Measurements from ENCODE around the gene CCDC85C. TPM values are rescaled to one million over a fixed set of nuclear protein-coding genes. Genes with fewer than 3 reads are reported as not detected.

The CCDC85C gene
- total RNA-seq, 5 donors from 2014 or later (not counting 1 experiment from before 2014, with no cell fraction given) = 6.6 to 12.0 (median 9.1) TPM

DNA sequence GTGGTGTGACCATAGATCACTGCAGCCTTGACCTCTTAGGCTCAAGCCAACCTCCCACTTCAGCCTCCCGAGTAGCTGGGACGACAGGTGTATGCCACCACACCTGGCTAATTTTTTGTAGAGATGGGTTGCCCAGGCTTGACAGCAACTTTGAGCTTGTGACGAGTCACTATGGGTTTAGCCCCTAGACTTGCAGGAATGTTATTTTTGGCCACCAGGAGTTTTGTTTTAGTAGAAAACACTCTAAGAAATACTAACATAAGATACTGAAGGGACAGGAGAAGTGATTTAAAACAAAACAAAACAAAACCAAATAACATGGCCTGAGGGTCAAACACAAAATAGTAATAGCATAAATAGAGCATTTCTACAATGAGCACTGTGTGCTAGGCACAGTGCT is 149.8 kb downstream of the CCDC85C start:
- H3K4me1 ChIP-seq (ENCODE audit: control insufficient read depth in 1 of 2, extremely low read depth in 1 of 2, insufficient read depth in 2 of 2, low read length in 2 of 2) = no peaks in the 10 kb centered on the region
- no peak overlapping the region for H3K4me3 ChIP-seq (ENCODE audit: control insufficient read depth in 1 of 2, extremely low read depth in 1 of 2, low read length in 1 of 2)
- Mint-ChIP-seq H3K9me3 (no peaks in the 10 kb centered on the region), H3K27ac (no peak overlapping the region), H3K4me1 (peaks cover 0 to 6% (median 5%) of the 10 kb centered on the region in 3 donors), H3K36me3 (peaks cover 55% of the 10 kb centered on the region), H3K27me3 (no peaks in the 10 kb centered on the region), H3K4me3 (no peak overlapping the region)
- no peaks in the 10 kb centered on the region for H3K27me3 ChIP-seq (replicated peaks in 1 of 2; ENCODE audit: control insufficient read depth in 2 of 2, extremely low read depth in 1 of 2, insufficient read depth in 2 of 2, low read length in 1 of 2)
- no peak overlapping the region for H3K27ac ChIP-seq (ENCODE audit: low read length)
- H3K36me3 ChIP-seq (ENCODE audit: control insufficient read depth in 2 of 2, extremely low read depth in 1 of 2, insufficient read depth in 1 of 2, low read length in 1 of 2) = peaks cover 4 to 70% of the 10 kb centered on the region in 2 donors
- POLR2A ChIA-PET = interaction anchor here in 1 of 2 donors (0.6 kb wide), 1 partner anchor 1546 kb away, joined by 5 read pairs; no protein-coding TSS in a partner anchor
- no peaks in the 10 kb centered on the region for H3K9me3 ChIP-seq
- 60% methylated on average over 1 of the region's 3 CpGs for WGBS (ENCODE audit: insufficient coverage)
- DNase-seq = no peak
- no peak for ATAC-seq (replicated peaks in 1 of 4)
- CTCF ChIA-PET = interaction anchor here in 1 of 2 donors (0.6 kb wide), 2 partner anchors 65 to 994 kb away, joined by 3 read pairs; no protein-coding TSS in a partner anchor

DNA sequence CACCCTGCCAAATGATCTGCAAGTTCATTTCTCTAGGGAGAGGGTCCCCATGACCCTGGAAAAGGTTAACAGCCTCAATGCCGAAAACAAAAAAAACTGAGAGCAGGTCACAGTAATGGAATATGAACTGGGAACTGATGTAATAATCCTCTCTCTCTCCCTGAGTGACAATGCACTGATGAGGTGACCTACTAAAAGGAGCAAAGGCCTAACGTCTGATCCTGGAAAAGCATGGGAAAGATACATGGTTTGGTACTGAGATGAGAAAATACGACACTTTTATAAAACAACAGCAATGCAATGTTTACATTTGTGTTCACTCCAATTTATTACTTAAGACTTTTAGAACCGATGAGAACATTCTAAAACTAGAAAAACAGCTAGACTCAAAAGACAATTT is 151.0 kb downstream of the CCDC85C start:
- no peak overlapping the region for H3K27ac ChIP-seq (ENCODE audit: low read length)
- Mint-ChIP-seq H3K4me3 (no peak overlapping the region), H3K27me3 (no peaks in the 10 kb centered on the region), H3K9me3 (no peaks in the 10 kb centered on the region), H3K27ac (no peak overlapping the region), H3K36me3 (peaks cover 53% of the 10 kb centered on the region), H3K4me1 (peaks cover 0 to 8% (median 5%) of the 10 kb centered on the region in 3 donors)
- peaks cover 4 to 67% of the 10 kb centered on the region in 2 donors for H3K36me3 ChIP-seq (ENCODE audit: control insufficient read depth in 2 of 2, extremely low read depth in 1 of 2, insufficient read depth in 1 of 2, low read length in 1 of 2)
- no peaks in the 10 kb centered on the region for H3K4me1 ChIP-seq (ENCODE audit: control insufficient read depth in 1 of 2, extremely low read depth in 1 of 2, insufficient read depth in 2 of 2, low read length in 2 of 2)
- ChIA-PET POLR2A (interaction anchor here in 1 of 2 donors (0.7 kb wide), 1 partner anchor 27 kb away, joined by 3 read pairs; no protein-coding TSS in a partner anchor), CTCF (no interaction called here)
- H3K9me3 ChIP-seq = no peaks in the 10 kb centered on the region
- no peak for ATAC-seq (replicated peaks in 1 of 4)
- H3K4me3 ChIP-seq (ENCODE audit: control insufficient read depth in 1 of 2, extremely low read depth in 1 of 2, low read length in 1 of 2) = no peak overlapping the region
- no peak for DNase-seq
- no CpG with 5 or more reads among the region's 4 CpGs for WGBS (ENCODE audit: insufficient coverage)
- no peaks in the 10 kb centered on the region for H3K27me3 ChIP-seq (replicated peaks in 1 of 2; ENCODE audit: control insufficient read depth in 2 of 2, extremely low read depth in 1 of 2, insufficient read depth in 2 of 2, low read length in 1 of 2)

DNA sequence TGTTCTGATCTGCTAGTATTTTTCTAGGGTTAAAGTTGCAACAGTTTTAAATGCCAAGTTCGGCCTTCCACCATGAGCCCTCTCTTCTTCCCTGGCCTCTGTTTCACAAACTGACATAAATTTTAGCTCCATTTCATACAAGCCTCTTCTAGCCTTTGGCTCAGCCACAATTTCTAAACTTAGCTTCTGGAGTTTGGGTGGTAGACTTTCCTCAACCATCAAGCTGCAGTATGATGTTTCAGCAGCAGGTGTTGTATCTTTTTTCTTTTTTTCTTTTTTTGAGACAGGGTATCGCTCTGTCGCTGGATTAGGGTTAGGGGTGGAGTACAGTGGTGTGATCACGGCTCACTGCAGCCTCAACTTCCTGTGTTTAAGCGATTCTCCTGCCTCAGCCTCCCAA is 152.8 kb downstream of the CCDC85C start:
- Histone ChIP-seq H3K27ac (ENCODE audit: low read length) (no peak overlapping the region), H3K4me1 (ENCODE audit: control insufficient read depth in 1 of 2, extremely low read depth in 1 of 2, insufficient read depth in 2 of 2, low read length in 2 of 2) (no peaks in the 10 kb centered on the region), H3K27me3 (replicated peaks in 1 of 2; ENCODE audit: control insufficient read depth in 2 of 2, extremely low read depth in 1 of 2, insufficient read depth in 2 of 2, low read length in 1 of 2) (no peaks in the 10 kb centered on the region), H3K4me3 (ENCODE audit: control insufficient read depth in 1 of 2, extremely low read depth in 1 of 2, low read length in 1 of 2) (no peak overlapping the region), H3K9me3 (no peaks in the 10 kb centered on the region), H3K36me3 (ENCODE audit: control insufficient read depth in 2 of 2, extremely low read depth in 1 of 2, insufficient read depth in 1 of 2, low read length in 1 of 2) (peaks cover 8 to 63% of the 10 kb centered on the region in 2 donors)
- WGBS (ENCODE audit: insufficient coverage) = 57% methylated on average over 2 of the region's 5 CpGs
- no peaks in the 10 kb centered on the region for H3K9me3 Mint-ChIP-seq
- ATAC-seq (replicated peaks in 1 of 4) (no peak), DNase-seq (no peak)
- H3K4me3 Mint-ChIP-seq = no peak overlapping the region
- H3K27ac Mint-ChIP-seq = no peak overlapping the region
- CTCF ChIA-PET = interaction anchor here in 1 of 2 donors (1.2 kb wide), 1 partner anchor 16 kb away, joined by 3 read pairs; no protein-coding TSS in a partner anchor
- POLR2A ChIA-PET = no interaction called here
- H3K4me1 Mint-ChIP-seq = peaks cover 0 to 8% (median 5%) of the 10 kb centered on the region in 3 donors
- H3K36me3 Mint-ChIP-seq = peaks cover 52% of the 10 kb centered on the region
- no peaks in the 10 kb centered on the region for H3K27me3 Mint-ChIP-seq

DNA sequence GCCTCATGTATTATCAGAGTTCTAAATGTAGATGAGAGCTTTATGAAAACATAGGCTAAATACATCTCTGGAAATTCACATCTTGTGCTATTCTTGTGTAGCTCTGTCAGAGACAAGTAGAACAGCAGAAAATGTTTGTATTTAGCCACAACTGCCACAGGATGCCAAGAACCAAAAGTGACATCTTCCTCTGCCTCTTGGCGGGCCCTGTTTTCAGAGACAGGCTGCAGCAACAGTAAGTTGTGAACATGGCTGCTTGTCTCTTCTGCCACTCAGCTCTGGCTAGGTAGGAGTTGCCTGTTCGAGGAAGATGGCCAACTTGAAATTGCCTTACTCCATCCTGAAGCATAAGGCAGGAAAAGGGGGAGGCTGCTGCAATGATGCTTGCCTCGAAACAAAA is 153.7 kb downstream of the CCDC85C start:
- no CpG with 5 or more reads among the region's 3 CpGs for WGBS (ENCODE audit: insufficient coverage)
- Histone ChIP-seq H3K27me3 (replicated peaks in 1 of 2; ENCODE audit: control insufficient read depth in 2 of 2, extremely low read depth in 1 of 2, insufficient read depth in 2 of 2, low read length in 1 of 2) (no peaks in the 10 kb centered on the region), H3K27ac (ENCODE audit: low read length) (no peak overlapping the region), H3K4me3 (ENCODE audit: control insufficient read depth in 1 of 2, extremely low read depth in 1 of 2, low read length in 1 of 2) (no peak overlapping the region), H3K4me1 (ENCODE audit: control insufficient read depth in 1 of 2, extremely low read depth in 1 of 2, insufficient read depth in 2 of 2, low read length in 2 of 2) (no peaks in the 10 kb centered on the region), H3K36me3 (ENCODE audit: control insufficient read depth in 2 of 2, extremely low read depth in 1 of 2, insufficient read depth in 1 of 2, low read length in 1 of 2) (peaks cover 8 to 57% of the 10 kb centered on the region in 2 donors), H3K9me3 (no peaks in the 10 kb centered on the region)
- Mint-ChIP-seq H3K4me3 (no peak overlapping the region), H3K9me3 (no peaks in the 10 kb centered on the region), H3K4me1 (peaks cover 0 to 8% (median 4%) of the 10 kb centered on the region in 3 donors), H3K27me3 (no peaks in the 10 kb centered on the region), H3K27ac (no peak overlapping the region), H3K36me3 (peaks cover 57% of the 10 kb centered on the region)
- POLR2A ChIA-PET = no interaction called here
- ATAC-seq (replicated peaks in 1 of 4) = no peak
- no peak for DNase-seq
- CTCF ChIA-PET = interaction anchor here in 1 of 2 donors (1.2 kb wide), 1 partner anchor 15 kb away, joined by 3 read pairs; no protein-coding TSS in a partner anchor

Other genes with a start within 250 kb of the CCDC85C start
- gene SETD3, start 123.3 kb downstream of the CCDC85C start, total RNA-seq = 10 to 100 TPM; 47.7 to 64.6 (median 52.4) TPM
- 100 to 1,000 TPM in 2 of 5 donors, 10 to 100 TPM in 3; 61.8 to 138 (median 74.6) TPM for gene CCNK, start 122.8 kb downstream of the CCDC85C start, total RNA-seq
- gene HHIPL1, start 40.9 kb upstream of the CCDC85C start, total RNA-seq = under 1 TPM; 0.05 to 0.35 (median 0.23) TPM
- under 1 TPM; 0.10 to 0.51 (median 0.39) TPM for gene CYP46A1, start 80.1 kb upstream of the CCDC85C start, total RNA-seq
- gene EML1, start 189.2 kb upstream of the CCDC85C start, total RNA-seq = 1 to 10 TPM in 1 of 5 donors, under 1 TPM in 2, not detected in 2; 0.53 to 1.4 (median 0.60) TPM